GM12892 (cell line): ENCODE results near the gene FURIN.

Experiments
- POLR2A ChIP-seq: IDR thresholded peaks from 2 replicates; pipeline ENCODE4 v1.6.1; 2011; ENCODE audit warnings: low read depth, low read length, control low read depth
- POLR2AphosphoS5 ChIP-seq: IDR thresholded peaks from 2 replicates; pipeline ENCODE4 v1.6.1; 2011; ENCODE audit warnings: low read depth, low read length, control low read depth
- TAF1 ChIP-seq: IDR thresholded peaks from 2 replicates; pipeline ENCODE4 v1.6.1; 2011; ENCODE audit warnings: low read depth, mild to moderate bottlenecking, control low read depth, low read length, borderline replicate concordance

DNA sequence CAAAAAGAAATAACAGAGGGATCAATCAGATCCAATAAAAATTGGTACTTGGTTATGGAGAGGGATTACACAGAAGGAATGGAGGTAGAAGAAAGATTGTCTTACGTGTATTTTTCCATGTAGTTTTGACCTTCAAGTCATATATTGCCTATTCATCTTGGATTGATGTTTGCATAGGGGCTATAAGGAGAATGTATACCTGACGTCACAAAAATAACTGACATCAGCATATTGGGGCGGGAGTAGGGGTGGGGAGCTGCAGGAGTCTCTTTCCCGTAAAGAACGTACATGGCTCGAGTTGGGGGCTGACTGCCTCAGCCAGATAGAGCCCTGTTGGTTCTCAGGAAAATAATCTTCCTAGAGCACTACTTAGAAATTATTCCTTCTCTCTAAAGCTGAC is 5.9 kb upstream of the FURIN start:
- TF ChIP-seq POLR2A (no peak), TAF1 (no peak), POLR2AphosphoS5 (no peak)
